Fibroblast of lung (primary cell): ENCODE measurements around the gene STK4. TPM values are rescaled to one million over a fixed set of nuclear protein-coding genes. Genes with fewer than 3 reads are reported as not detected.
A peak's percentile ranks its signal among the peaks of the same experiment; 100 is the strongest.

Source experiments
- DNase-seq, 2 donors: peaks; one replicate each; pipeline versions ENCODE4 v3.0.0 to v3.0.0-alpha.2; 2010; ENCODE audit warnings: low read depth in 2 of 2
- H2AFZ ChIP-seq: 2 replicates; pipeline ENCODE4 v1.5.1; 2012; ENCODE audit warnings: low read length, control low read depth, inconsistent platforms
- H3K27ac ChIP-seq: 2 replicates; pipeline ENCODE4 v1.5.1; 2011; ENCODE audit warnings: low read length, control low read depth; ENCODE audit not compliant: insufficient read depth
- H3K27me3 ChIP-seq: 2 replicates; pipeline ENCODE4 v1.5.1; 2011; ENCODE audit warnings: mild to moderate bottlenecking, low read length; ENCODE audit not compliant: control insufficient read depth, insufficient read depth
- H3K36me3 ChIP-seq: 2 replicates; pipeline ENCODE4 v1.5.1; 2011; ENCODE audit warnings: low read length; ENCODE audit not compliant: control insufficient read depth, insufficient read depth
- H3K4me1 ChIP-seq: 2 replicates; pipeline ENCODE4 v1.5.1; 2011; ENCODE audit warnings: low read length; ENCODE audit not compliant: control insufficient read depth, insufficient read depth; ENCODE audit errors: extremely low read depth
- H3K4me2 ChIP-seq: 2 replicates; pipeline ENCODE4 v1.5.1; 2011; ENCODE audit warnings: low read length, control low read depth; ENCODE audit not compliant: insufficient read depth; ENCODE audit errors: extremely low read depth
- H3K4me3 ChIP-seq, 4 experiments: fragments of 200-600 bp in 1 of 4; sonication (generic) in 1 of 4; replicated peaks in 1 of 4; 2 replicates each; pipeline ENCODE4 v1.5.1; 2011 to 2016; ENCODE audit warnings: low read length in 4 of 4, low read depth in 3 of 4, mild to moderate bottlenecking in 3 of 4, control low read depth in 2 of 4, inconsistent platforms in 1 of 4, mixed read lengths in 1 of 4; ENCODE audit not compliant: insufficient read depth in 1 of 4; ENCODE audit errors: control extremely low read depth in 1 of 4
- H3K79me2 ChIP-seq: 2 replicates; pipeline ENCODE4 v1.5.1; 2012; ENCODE audit warnings: mild to moderate bottlenecking, low read length, inconsistent platforms; ENCODE audit not compliant: control insufficient read depth, insufficient read depth
- H3K9ac ChIP-seq: 2 replicates; pipeline ENCODE4 v1.5.1; 2011; ENCODE audit warnings: mild to moderate bottlenecking, low read length, control low read depth; ENCODE audit not compliant: insufficient read depth
- H3K9me3 ChIP-seq: 2 replicates; pipeline ENCODE4 v1.5.1; 2012; ENCODE audit warnings: low read depth, low read length; ENCODE audit not compliant: control insufficient read depth, insufficient read depth
- H4K20me1 ChIP-seq: 2 replicates; pipeline ENCODE4 v1.5.1; 2011; ENCODE audit warnings: low read length; ENCODE audit not compliant: control insufficient read depth, insufficient read depth; ENCODE audit errors: extremely low read depth
- CTCF ChIP-seq, 2 donors: IDR thresholded peaks in 1 of 2; conservative IDR thresholded peaks in 1 of 2; 1 replicate in 1 of 2; 2 replicates in 1 of 2; pipeline ENCODE4 v1.5.1; 2011 to 2012; ENCODE audit warnings: low read length in 2 of 2, control low read depth in 1 of 2, inconsistent platforms in 1 of 2, low read depth in 1 of 2, mild to moderate bottlenecking in 1 of 2
- EZH2 ChIP-seq: IDR thresholded peaks from 2 replicates; pipeline ENCODE4 v1.5.1; 2012; ENCODE audit warnings: low read length, control low read depth, mild to moderate bottlenecking; ENCODE audit errors: missing control alignments
- polyA plus RNA-seq, 2 donors: library from polyadenylated mRNA; depleted of rRNA in 1 of 2; stranded (reverse) in 1 of 2; unstranded in 1 of 2; fragments of >200 nt; gene quantifications; 2 replicates each; pipeline ENCODE4 v1.2.1, GENCODE V29; 2011 to 2012; ENCODE audit warnings: missing spikeins in 1 of 2
- total RNA-seq: library from RNA; depleted of rRNA; stranded (reverse); fragments of >200 nt; gene quantifications from 2 replicates; pipeline ENCODE4 v1.2.1, GENCODE V29; 2014

Gene STK4
- total and polyA plus RNA-seq, 2 donors (not counting 1 experiment from before 2014, with no cell fraction given), result 19.0 to 31.7 TPM

- Histone ChIP-seq H3K4me1 (peaks cover 12% of the 10 kb centered on the region), H3K36me3 (no peaks in the 10 kb centered on the region), H3K9ac (no peak overlapping the region), H3K27me3 (no peaks in the 10 kb centered on the region), H3K4me3 (no peak overlapping the region), H3K79me2 (peaks cover 27% of the 10 kb centered on the region), H3K4me2 (no peak overlapping the region), H3K27ac (no peak overlapping the region), H4K20me1 (no peaks in the 10 kb centered on the region), H3K9me3 (no peaks in the 10 kb centered on the region), H2AFZ (peak overlapping the region; percentile 60)
- TF ChIP-seq EZH2 (no peak), CTCF (conservative IDR thresholded peaks at IDR 0.05 in 1 of 2, IDR thresholded peaks at IDR 0.05 in 1 of 2; ENCODE audit: low read depth in 1 of 2, low read length in 2 of 2) (no peak)
- peak in 1 of 2 donors; percentile 63 for DNase-seq
These were observed 4.4 kb upstream of the STK4 start for GRCh38 chr20:44961870-44962267.

GRCh38 chr20:44962483-44962882 is 3.8 kb upstream of the STK4 start:
- TF ChIP-seq CTCF (conservative IDR thresholded peaks at IDR 0.05 in 1 of 2, IDR thresholded peaks at IDR 0.05 in 1 of 2; ENCODE audit: low read depth in 1 of 2, low read length in 2 of 2) (no peak), EZH2 (no peak)
- Histone ChIP-seq H3K79me2 (peaks cover 29% of the 10 kb centered on the region), H4K20me1 (no peaks in the 10 kb centered on the region), H3K4me3 (no peak overlapping the region), H3K36me3 (no peaks in the 10 kb centered on the region), H3K9me3 (no peaks in the 10 kb centered on the region), H2AFZ (no peak overlapping the region), H3K27me3 (no peaks in the 10 kb centered on the region), H3K9ac (no peak overlapping the region), H3K27ac (no peak overlapping the region), H3K4me2 (no peak overlapping the region), H3K4me1 (peaks cover 12% of the 10 kb centered on the region)
- DNase-seq, result no peak

GRCh38 chr20:44963325-44964215 is 2.7 kb upstream of the STK4 start:
- TF ChIP-seq CTCF (conservative IDR thresholded peaks at IDR 0.05 in 1 of 2, IDR thresholded peaks at IDR 0.05 in 1 of 2; ENCODE audit: low read depth in 1 of 2, low read length in 2 of 2) (no peak), EZH2 (no peak)
- Histone ChIP-seq H3K9ac (no peak overlapping the region), H3K4me3 (no peak overlapping the region), H3K4me2 (no peak overlapping the region), H3K36me3 (no peaks in the 10 kb centered on the region), H3K79me2 (peaks cover 30% of the 10 kb centered on the region), H3K27me3 (no peaks in the 10 kb centered on the region), H3K4me1 (peaks cover 9% of the 10 kb centered on the region), H3K27ac (no peak overlapping the region), H3K9me3 (no peaks in the 10 kb centered on the region), H4K20me1 (no peaks in the 10 kb centered on the region), H2AFZ (no peak overlapping the region)
- no peak for DNase-seq
